Gastrocnemius medialis (tissue), 4 donors: Measurements from ENCODE around the gene KRT9. TPM values are rescaled to one million over a fixed set of nuclear protein-coding genes. Genes with fewer than 3 reads are reported as not detected.
A peak's percentile ranks its signal among the peaks of the same experiment; 100 is the strongest.
"Not testable (repeated sequence)": the region's sequence is repeated elsewhere in the genome, so short reads cannot be mapped to it uniquely, and the experiment has no call there.

Experiments used
- ATAC-seq, 2 donors: fragments of 150-250 bp; one replicate each; pipeline ENCODE4 v1.9.1; 2016
- DNase-seq, 2 donors: peaks; one replicate each; pipeline ENCODE4 v3.0.0-alpha.2; 2019
- H3K27ac ChIP-seq, 4 donors: fragments of 200-600 bp; sonication (generic); 1 replicate in 1 of 4; 2 replicates in 3 of 4; pipeline ENCODE4 v1.5.1; 2016 to 2018; ENCODE audit warnings: mild to moderate bottlenecking in 2 of 4, moderate library complexity in 1 of 4
- H3K27me3 ChIP-seq, 3 donors: fragments of 200-600 bp; sonication (generic) in 2 of 3; 1 replicate in 1 of 3; 2 replicates in 2 of 3; pipeline versions ENCODE4 v1.5.1 to v1.6.0; 2016 to 2019; ENCODE audit warnings: mild to moderate bottlenecking in 1 of 3, moderate library complexity in 1 of 3
- H3K36me3 ChIP-seq, 2 donors: fragments of 200-600 bp; sonication (generic) in 1 of 2; one replicate each; pipeline ENCODE4 v1.5.1; 2017 to 2018
- H3K4me1 ChIP-seq, 2 donors: fragments of 200-600 bp; sonication (generic) in 1 of 2; one replicate each; pipeline ENCODE4 v1.5.1; 2016 to 2017; ENCODE audit warnings: mild to moderate bottlenecking in 2 of 2
- H3K4me3 ChIP-seq, 4 donors: fragments of 200-600 bp; sonication (generic) in 3 of 4; 1 replicate in 1 of 4; 2 replicates in 3 of 4; pipeline ENCODE4 v1.5.1; 2016 to 2019; ENCODE audit warnings: mild to moderate bottlenecking in 2 of 4
- H3K9me3 ChIP-seq, 3 donors: fragments of 200-600 bp; sonication (generic) in 2 of 3; 1 replicate in 1 of 3; 2 replicates in 2 of 3; pipeline ENCODE4 v1.5.1; 2016 to 2019
- CTCF ChIP-seq, 5 experiments: fragments of 450-650 bp in 3 of 5; fragments of 200-600 bp in 2 of 5; sonication (generic) in 2 of 5; IDR thresholded peaks in 4 of 5; conservative IDR thresholded peaks in 1 of 5; 1 replicate in 4 of 5; 2 replicates in 1 of 5; pipeline ENCODE4 v1.5.1; 2016 to 2019; ENCODE audit warnings: antibody characterized with exemption in 5 of 5, mild to moderate bottlenecking in 3 of 5, moderate library complexity in 3 of 5
- POLR2A ChIP-seq, 2 donors: fragments of 450-650 bp; IDR thresholded peaks; one replicate each; pipeline ENCODE4 v1.6.1; 2017; ENCODE audit warnings: antibody characterized with exemption in 2 of 2, mild to moderate bottlenecking in 2 of 2, moderate library complexity in 2 of 2
- in situ Hi-C, 4 donors: fragments of 200-750 bp; cut with MboI; loops; one replicate each; pipeline versions ENCODE4 v1.15.0 to v1.8.0; 2017; ENCODE audit warnings: low sequenced_read_pairs in 4 of 4
- intact Hi-C: fragments of 100-400 bp; cut with DNase I; formaldehyde crosslinking; loops from one replicate; pipeline ENCODE4 v1.15.1; 2023; ENCODE audit warnings: low total_unique reads
- total RNA-seq, 4 donors: library from RNA; depleted of rRNA; stranded (reverse); fragments of >200 nt; gene quantifications; one replicate each; pipeline versions ENCODE4 v1.1.0 to v1.2.3, GENCODE V29; 2016

Gene KRT9
- total RNA-seq, 4 donors from 2014 or later: not detected

- no peaks in the 10 kb centered on the region for H3K9me3 ChIP-seq
- no peaks in the 10 kb centered on the region for H3K36me3 ChIP-seq
- H3K4me1 ChIP-seq: no peaks in the 10 kb centered on the region
- H3K27me3 ChIP-seq: peaks cover 0 to 16% (median 8%) of the 10 kb centered on the region in 3 donors
- in situ Hi-C loops (no loop called here), intact Hi-C loops (no loop called here)
- no peak for DNase-seq
- H3K4me3 ChIP-seq: no peak overlapping the region
- TF ChIP-seq CTCF (IDR thresholded peaks at IDR 0.05 in 4 of 5, conservative IDR thresholded peaks at IDR 0.05 in 1 of 5) (no peak), POLR2A (IDR thresholded peaks at IDR 0.05) (no peak)
- no peak for ATAC-seq
- no peak overlapping the region for H3K27ac ChIP-seq
Measured at GRCh38 chr17:41580244-41580575, 8.4 kb upstream of the KRT9 start.

- no peak for TF ChIP-seq POLR2A (IDR thresholded peaks at IDR 0.05)
- TF ChIP-seq CTCF (IDR thresholded peaks at IDR 0.05 in 4 of 5, conservative IDR thresholded peaks at IDR 0.05 in 1 of 5): peak; percentile 26 to 57 (median 37)
- Histone ChIP-seq H3K36me3 (no peaks in the 10 kb centered on the region), H3K4me3 (no peak overlapping the region), H3K27me3 (peaks cover 0 to 16% (median 8%) of the 10 kb centered on the region in 3 donors), H3K27ac (no peak overlapping the region), H3K9me3 (no peaks in the 10 kb centered on the region), H3K4me1 (no peaks in the 10 kb centered on the region)
- in situ Hi-C loops (no loop called here), intact Hi-C loops (no loop called here)
- peak; percentile 12 to 47 for DNase-seq
- ATAC-seq: peak; percentile 47 to 82
Measured at GRCh38 chr17:41579484-41580243, 7.8 kb upstream of the KRT9 start.

GRCh38 chr17:41578971-41579370, 7.1 kb upstream of the KRT9 start:
- in situ Hi-C loops: no loop called here
- H3K27ac ChIP-seq: no peak overlapping the region
- H3K4me1 ChIP-seq: no peaks in the 10 kb centered on the region
- H3K9me3 ChIP-seq: no peaks in the 10 kb centered on the region
- intact Hi-C loops: no loop called here
- no peak for ATAC-seq
- TF ChIP-seq POLR2A (IDR thresholded peaks at IDR 0.05): no peak
- no peak for TF ChIP-seq CTCF (IDR thresholded peaks at IDR 0.05 in 4 of 5, conservative IDR thresholded peaks at IDR 0.05 in 1 of 5)
- H3K36me3 ChIP-seq: no peaks in the 10 kb centered on the region
- no peak for DNase-seq
- H3K27me3 ChIP-seq: peaks cover 0 to 21% (median 8%) of the 10 kb centered on the region in 3 donors
- H3K4me3 ChIP-seq: no peak overlapping the region

GRCh38 chr17:41578538-41578937, 6.7 kb upstream of the KRT9 start:
- TF ChIP-seq POLR2A (IDR thresholded peaks at IDR 0.05) (no peak), CTCF (IDR thresholded peaks at IDR 0.05 in 4 of 5, conservative IDR thresholded peaks at IDR 0.05 in 1 of 5) (no peak)
- intact Hi-C loops (no loop called here), in situ Hi-C loops (no loop called here)
- H3K9me3 ChIP-seq: no peaks in the 10 kb centered on the region
- no peak overlapping the region for H3K27ac ChIP-seq
- ATAC-seq: no peak
- H3K4me1 ChIP-seq: no peaks in the 10 kb centered on the region
- H3K4me3 ChIP-seq: no peak overlapping the region
- H3K36me3 ChIP-seq: no peaks in the 10 kb centered on the region
- no peak for DNase-seq
- peaks cover 0 to 22% (median 8%) of the 10 kb centered on the region in 3 donors for H3K27me3 ChIP-seq

GRCh38 chr17:41576740-41577139, 4.9 kb upstream of the KRT9 start:
- H3K36me3 ChIP-seq, intact Hi-C loops, H3K4me1 ChIP-seq, ATAC-seq, in situ Hi-C loops, H3K4me3 ChIP-seq, DNase-seq, H3K9me3 ChIP-seq, H3K27ac ChIP-seq: not testable (repeated sequence)
- H3K27me3 ChIP-seq: peaks cover 0 to 25% (median 10%) of the 10 kb centered on the region in 3 donors
